HepG2 (cell line): ENCODE results near the gene IL24. TPM values are rescaled to one million over a fixed set of nuclear protein-coding genes. Genes with fewer than 3 reads are reported as not detected.

Source experiments
- ATAC-seq: fragments of 200-7000 bp; cut with Tn5 transposase; 3 replicates; pipeline ENCODE4 v1.9.1; 2020; ENCODE audit warnings: mild to moderate bottlenecking, moderate library complexity
- BruUV-seq: library from RNA; stranded (reverse); fragments of 400-500 nt; replicated peaks from 2 replicates; lab custom pipeline; 2021; lab: Mats Ljungman, UMichigan
- CTCF ChIA-PET: fragments of 300-600 bp; formaldehyde crosslinking; extraction: SDS; loops from one replicate; lab custom pipeline; 2021; ENCODE audit warnings: low total read pairs, inconsistent platforms, low intra/inter-chr PET ratio; lab: Yijun Ruan, JAX
- POLR2A ChIA-PET: fragments of 350-600 bp; sonication (Branson Sonifier 250); formaldehyde crosslinking; loops from one replicate; lab custom pipeline; 2020; ENCODE audit warnings: antibody characterized with exemption, inconsistent platforms; lab: Yijun Ruan, JAX
- DNase-seq: peaks from one replicate; pipeline ENCODE4 v3.0.0-alpha.2; 2015; ENCODE audit warnings: low spot score
- FAIRE-seq: peaks from 3 replicates; lab custom pipeline; 2011; peaks lifted over from hg19 to GRCh38; lab: Jason Lieb, UNC
- H2AFZ ChIP-seq: one replicate; pipeline ENCODE4 v1.6.1; 2011; ENCODE audit warnings: low read length, inconsistent platforms
- H3K27ac ChIP-seq: fragments of 300-600 bp; 3 replicates; pipeline ENCODE4 v1.8.0; 2011; ENCODE audit warnings: mixed run types, mild to moderate bottlenecking, mixed read lengths, low read length, inconsistent platforms; ENCODE audit not compliant: insufficient read depth; ENCODE audit errors: extremely low read length
- H3K27me3 ChIP-seq, 2 experiments: fragments of 200-600 bp in 1 of 2; 2 replicates in 1 of 2; 3 replicates in 1 of 2; pipeline versions ENCODE4 v1.6.0 to v1.8.0; 2011; ENCODE audit warnings: low read length in 2 of 2, mild to moderate bottlenecking in 2 of 2, moderate library complexity in 2 of 2, inconsistent platforms in 1 of 2; ENCODE audit not compliant: insufficient read depth in 2 of 2, control insufficient read depth in 1 of 2
- H3K36me3 ChIP-seq, 2 experiments: fragments of 200-600 bp in 1 of 2; replicated peaks in 1 of 2; 2 replicates in 1 of 2; 3 replicates in 1 of 2; pipeline versions ENCODE4 v1.5.1 to v1.8.0; 2011; ENCODE audit warnings: low read length in 2 of 2, inconsistent platforms in 1 of 2; ENCODE audit not compliant: insufficient read depth in 2 of 2, control insufficient read depth in 1 of 2
- H3K4me1 ChIP-seq: 2 replicates; pipeline ENCODE4 v1.5.1; 2012; ENCODE audit warnings: low read length, inconsistent platforms; ENCODE audit not compliant: insufficient read depth
- H3K4me2 ChIP-seq: 2 replicates; pipeline ENCODE4 v1.6.0; 2011; ENCODE audit warnings: low read depth, low read length, inconsistent platforms
- H3K4me3 ChIP-seq, 3 experiments: fragments of 200-600 bp in 1 of 3; sonication (generic), shearing (Covaris generic) in 1 of 3; replicated peaks in 1 of 3; 2 replicates each; pipeline ENCODE4 v1.5.1; 2011 to 2016; ENCODE audit warnings: low read length in 3 of 3, inconsistent platforms in 2 of 3, low read depth in 2 of 3, mild to moderate bottlenecking in 2 of 3, control low read depth in 1 of 3, mixed read lengths in 1 of 3; ENCODE audit not compliant: insufficient read depth in 1 of 3
- H3K79me2 ChIP-seq: one replicate; pipeline ENCODE4 v1.6.1; 2011; ENCODE audit warnings: low read length, inconsistent platforms; ENCODE audit not compliant: insufficient read depth
- H3K9ac ChIP-seq: 2 replicates; pipeline ENCODE4 v1.6.0; 2011; ENCODE audit warnings: mild to moderate bottlenecking, low read depth, low read length, inconsistent platforms; ENCODE audit not compliant: insufficient read depth
- H3K9me3 ChIP-seq: 2 replicates; pipeline ENCODE4 v1.5.1; 2012; ENCODE audit warnings: mild to moderate bottlenecking, low read length
- H4K20me1 ChIP-seq: 2 replicates; pipeline ENCODE4 v1.6.0; 2011; ENCODE audit warnings: inconsistent platforms, mild to moderate bottlenecking, low read length, moderate library complexity; ENCODE audit not compliant: insufficient read depth
- CTCF ChIP-seq: sonication (generic); formaldehyde crosslinking; IDR thresholded peaks from 2 replicates; pipeline ENCODE4 v1.5.0; 2020; ENCODE audit warnings: mild to moderate bottlenecking, missing genetic modification reagents, moderate library complexity
- HMG20B ChIP-seq: conservative IDR thresholded peaks from 2 replicates; pipeline ENCODE4 v1.6.1; 2016; ENCODE audit warnings: missing genetic modification reagents, missing compliant biosample characterization
- PRDM15 ChIP-seq: sonication (generic); formaldehyde crosslinking; IDR thresholded peaks from 2 replicates; pipeline ENCODE4 v1.4.0; 2020; ENCODE audit warnings: missing genetic modification reagents
- RAD51 ChIP-seq: fragments of 450-650 bp; IDR thresholded peaks from 2 replicates; pipeline ENCODE4 v1.6.1; 2016; ENCODE audit warnings: borderline replicate concordance
- SMC3 ChIP-seq: IDR thresholded peaks from 2 replicates; pipeline ENCODE4 v1.6.1; 2011; ENCODE audit warnings: low read length, improper control_type of control experiment
- STAG1 ChIP-seq: sonication (generic); formaldehyde crosslinking; IDR thresholded peaks from 2 replicates; pipeline ENCODE4 v1.4.0; 2020; ENCODE audit warnings: missing genetic modification reagents
- ZNF292 ChIP-seq: sonication (generic); formaldehyde crosslinking; IDR thresholded peaks from 2 replicates; pipeline ENCODE4 v1.8.1; 2022; ENCODE audit warnings: mild to moderate bottlenecking, low read depth, missing genetic modification reagents, borderline replicate concordance
- ZNF816 ChIP-seq: sonication (generic); formaldehyde crosslinking; IDR thresholded peaks from 2 replicates; pipeline ENCODE4 v1.8.0; 2022; ENCODE audit warnings: missing genetic modification reagents, mild to moderate bottlenecking, borderline replicate concordance
- WGBS: methylation state at CpG from one replicate; pipeline ENCODE4 v1.1.6; 2017; ENCODE audit warnings: low lambda C conversion rate; 5-methylcytosine and 5-hydroxymethylcytosine counted together
- in situ Hi-C: cut with HindIII; loops from 2 replicates; pipeline ENCODE4 v1.10.0; 2017; ENCODE audit warnings: low pct_unique_long_range_greater_than_20kb; ENCODE audit not compliant: extremely low pct_ligation_motif_present
- intact Hi-C: fragments of 100-400 bp; cut with micrococcal nuclease; formaldehyde crosslinking; loops from one replicate; pipeline ENCODE4 v1.10.0; 2022; ENCODE audit not compliant: unreplicated experiment
- polyA plus RNA-seq, 8 experiments: library from polyadenylated mRNA; depleted of rRNA in 3 of 8; stranded (reverse) in 7 of 8; unstranded in 1 of 8; fragments of >200 nt; fragmentation: Illumina TruSeq in 4 of 8; extraction: Trizol in 4 of 8; gene quantifications; 2 replicates each; pipeline versions ENCODE4 v1.2.1 to v1.2.3, GENCODE V29; 2011 to 2016; ENCODE audit warnings: low read depth in 4 of 8, missing spikeins in 1 of 8, mixed read lengths in 1 of 8; ENCODE audit not compliant: insufficient read depth in 1 of 8
- total RNA-seq, 5 experiments: library from RNA; depleted of rRNA; stranded (reverse); fragments of >200 nt; fragmentation: Illumina TruSeq; extraction: Trizol; gene quantifications; 2 replicates each; pipeline ENCODE4 v1.2.3, GENCODE V29; 2016; ENCODE audit warnings: low read depth in 1 of 5

Gene IL24
- total and polyA plus RNA-seq, 2 of the 13 experiments (the other 11 are each of a cell fraction or from before 2014, with no cell fraction given) = not detected

GRCh38 chr1:206925106-206925736 lies 28.0 kb downstream of the IL24 start:
- Histone ChIP-seq H3K36me3 (no peaks in the 10 kb centered on the region), H3K4me3 (no peak overlapping the region), H2AFZ (no peak overlapping the region), H3K4me2 (no peak overlapping the region), H3K79me2 (no peaks in the 10 kb centered on the region), H3K9ac (no peak overlapping the region), H3K27ac (no peak overlapping the region), H3K27me3 (no peaks in the 10 kb centered on the region), H3K9me3 (no peaks in the 10 kb centered on the region), H3K4me1 (peaks cover 35% of the 10 kb centered on the region), H4K20me1 (no peaks in the 10 kb centered on the region)
- POLR2A ChIA-PET = no interaction called here
- no TSS peak for BruUV-seq
- in situ Hi-C loops = no loop called here
- FAIRE-seq (peak; percentile 91), ATAC-seq (peak; percentile 91), DNase-seq (peak; percentile 38)
- TF ChIP-seq SMC3 (peak; percentile 44; the same call in 1 of the 2 replicates), ZNF292 (CRISPR knock-in tag) (peak; percentile 37; the same call in 1 of the 2 replicates), RAD51 (no peak), ZNF816 (CRISPR knock-in tag) (no peak), STAG1 (CRISPR knock-in tag) (peak; percentile 57), HMG20B (CRISPR knock-in tag) (no peak), CTCF (CRISPR knock-in tag) (peak; percentile 76), PRDM15 (CRISPR knock-in tag) (no peak)
- 31% methylated on average over 8 of the region's 11 CpGs for WGBS
- CTCF ChIA-PET = interaction anchor here (2.2 kb wide), 1 partner anchor 57 kb away, joined by 8 read pairs; no protein-coding TSS in a partner anchor
- intact Hi-C loops = no loop called here
